Trophoblast cell (in vitro differentiated cells and primary cell): ENCODE data around the gene TIMP2.

ENCODE experiments used
- DNase-seq, 2 donors: peaks; one replicate each; pipeline ENCODE4 v3.0.0-alpha.2; 2016
- H2AFZ ChIP-seq: 2 replicates; pipeline ENCODE4 v1.6.1; 2013; ENCODE audit warnings: low read length, moderate library complexity, mild to moderate bottlenecking; ENCODE audit not compliant: insufficient read depth, poor library complexity
- H2AK5ac ChIP-seq: 2 replicates; pipeline ENCODE4 v1.6.1; 2013; ENCODE audit warnings: mild to moderate bottlenecking, low read length
- H2BK120ac ChIP-seq: 2 replicates; pipeline ENCODE4 v1.6.1; 2013; ENCODE audit warnings: low read length, mild to moderate bottlenecking, moderate library complexity; ENCODE audit not compliant: insufficient read depth, poor library complexity
- H2BK12ac ChIP-seq: 2 replicates; pipeline ENCODE4 v1.6.1; 2013; ENCODE audit warnings: mild to moderate bottlenecking, low read length, moderate library complexity
- H2BK5ac ChIP-seq: 2 replicates; pipeline ENCODE4 v1.6.1; 2013; ENCODE audit warnings: low read length, low read depth, moderate library complexity, mild to moderate bottlenecking; ENCODE audit not compliant: poor library complexity
- H3K14ac ChIP-seq: 2 replicates; pipeline ENCODE4 v1.6.1; 2013; ENCODE audit warnings: mild to moderate bottlenecking, low read length
- H3K18ac ChIP-seq: 2 replicates; pipeline ENCODE4 v1.6.1; 2013; ENCODE audit warnings: mild to moderate bottlenecking, low read length
- H3K23ac ChIP-seq: 2 replicates; pipeline ENCODE4 v1.6.1; 2013; ENCODE audit warnings: low read length
- H3K27ac ChIP-seq: 2 replicates; pipeline ENCODE4 v1.5.1; 2013; ENCODE audit warnings: low read depth, mild to moderate bottlenecking, inconsistent platforms, low read length, moderate library complexity
- H3K27me3 ChIP-seq: 2 replicates; pipeline ENCODE4 v1.6.1; 2013; ENCODE audit warnings: inconsistent platforms, mild to moderate bottlenecking, low read length, moderate library complexity; ENCODE audit not compliant: insufficient read depth
- H3K36me3 ChIP-seq, 2 experiments: 1 replicate in 1 of 2; 2 replicates in 1 of 2; pipeline ENCODE4 v1.6.1; 2013; ENCODE audit warnings: low read length in 2 of 2, mild to moderate bottlenecking in 2 of 2, moderate library complexity in 1 of 2; ENCODE audit not compliant: insufficient read depth in 2 of 2, control insufficient read depth in 1 of 2
- H3K4ac ChIP-seq: 2 replicates; pipeline ENCODE4 v1.6.1; 2013; ENCODE audit warnings: low read depth, mild to moderate bottlenecking, low read length, moderate library complexity
- H3K4me1 ChIP-seq, 2 experiments: 1 replicate in 1 of 2; 2 replicates in 1 of 2; pipeline ENCODE4 v1.6.1; 2013; ENCODE audit warnings: low read length in 2 of 2, mild to moderate bottlenecking in 2 of 2, moderate library complexity in 1 of 2; ENCODE audit not compliant: insufficient read depth in 2 of 2, control insufficient read depth in 1 of 2
- H3K4me2 ChIP-seq: 2 replicates; pipeline ENCODE4 v1.6.1; 2013; ENCODE audit warnings: inconsistent platforms, mild to moderate bottlenecking, low read length, moderate library complexity
- H3K4me3 ChIP-seq: 2 replicates; pipeline ENCODE4 v1.5.1; 2013; ENCODE audit warnings: mild to moderate bottlenecking, low read depth, low read length, inconsistent platforms
- H3K79me1 ChIP-seq: one replicate; pipeline ENCODE4 v1.6.1; 2013; ENCODE audit warnings: low read length
- H3K79me2 ChIP-seq: 2 replicates; pipeline ENCODE4 v1.6.1; 2013; ENCODE audit warnings: low read length, mild to moderate bottlenecking; ENCODE audit not compliant: control insufficient read depth, insufficient read depth, poor library complexity
- H3K9ac ChIP-seq: 2 replicates; pipeline ENCODE4 v1.6.1; 2013; ENCODE audit warnings: mild to moderate bottlenecking, low read length
- H3K9me3 ChIP-seq: 2 replicates; pipeline ENCODE4 v1.6.1; 2013; ENCODE audit warnings: low read depth, mild to moderate bottlenecking, control low read depth, inconsistent platforms, low read length; ENCODE audit not compliant: insufficient read depth
- H4K12ac ChIP-seq: 2 replicates; pipeline ENCODE4 v1.6.1; 2013; ENCODE audit warnings: low read depth, mild to moderate bottlenecking, low read length, moderate library complexity
- H4K8ac ChIP-seq: 2 replicates; pipeline ENCODE4 v1.6.1; 2013; ENCODE audit warnings: low read depth, mild to moderate bottlenecking, low read length, moderate library complexity
- H4K91ac ChIP-seq: one replicate; pipeline ENCODE4 v1.6.1; 2013; ENCODE audit warnings: low read depth, mild to moderate bottlenecking, low read length, moderate library complexity
- WGBS: extraction: QIAGEN DNeasy Blood & Tissue Kit; methylation state at CpG from one replicate; pipeline ENCODE4 v1.1.7; 2013; ENCODE audit warnings: missing lambda C conversion rate; ENCODE audit not compliant: insufficient read length, insufficient coverage; ENCODE audit errors: extremely low coverage; 5-methylcytosine and 5-hydroxymethylcytosine counted together

Gene TIMP2

DNA sequence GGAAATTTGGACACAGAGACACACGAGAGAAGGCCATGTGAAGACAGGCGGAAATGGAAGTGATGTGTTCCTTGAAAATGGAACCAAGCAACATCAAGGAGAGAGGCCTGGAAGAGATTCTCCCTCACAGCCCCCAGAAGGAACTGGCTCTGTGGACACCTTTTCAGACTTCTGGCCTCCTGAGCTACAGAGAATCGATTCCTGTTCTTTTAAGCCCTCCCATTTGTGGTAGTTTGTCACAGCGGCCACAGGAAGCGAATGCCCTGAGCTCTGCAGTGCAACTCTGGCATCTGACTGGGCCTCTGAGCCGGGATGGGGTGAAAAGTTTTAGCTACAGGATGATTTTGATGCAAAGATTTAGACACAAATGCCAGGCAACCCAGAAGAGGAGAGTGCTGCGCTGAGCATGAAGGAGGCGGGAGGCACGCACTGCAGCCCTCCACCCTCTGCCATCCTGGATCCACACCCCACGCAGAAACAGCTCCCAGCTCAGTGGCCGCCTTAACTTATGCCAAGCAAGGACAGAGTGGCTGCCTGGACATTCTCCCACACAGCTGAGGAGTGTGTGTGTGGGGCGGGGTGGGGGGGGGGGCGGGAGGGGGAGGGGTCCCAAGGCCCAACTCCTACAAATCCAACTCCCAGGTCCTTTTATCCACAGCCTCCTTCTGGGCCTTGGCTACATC, 2.2 kb downstream of the TIMP2 start:
- H3K79me2 ChIP-seq: peaks cover 10% of the 10 kb centered on the region
- no peak overlapping the region for H2AK5ac ChIP-seq
- H3K27ac ChIP-seq: no peak overlapping the region
- peaks cover 13 to 16% of the 10 kb centered on the region in 2 experiments for H3K4me1 ChIP-seq
- no peaks in the 10 kb centered on the region for H3K27me3 ChIP-seq
- no peak overlapping the region for H2BK5ac ChIP-seq
- H3K4me3 ChIP-seq: no peak overlapping the region
- no peak overlapping the region for H3K4ac ChIP-seq
- H4K91ac ChIP-seq: no peak overlapping the region
- no peak overlapping the region for H2BK120ac ChIP-seq
- no peak overlapping the region for H3K18ac ChIP-seq
- WGBS: no CpG with 5 or more reads among the region's 13 CpGs
- H4K12ac ChIP-seq: no peak overlapping the region
- peaks cover 3% of the 10 kb centered on the region for H3K9me3 ChIP-seq
- no peak overlapping the region for H3K14ac ChIP-seq
- H3K4me2 ChIP-seq: no peak overlapping the region
- H3K9ac ChIP-seq: no peak overlapping the region
- no peak for DNase-seq
- H4K8ac ChIP-seq: no peak overlapping the region
- peaks cover 9% of the 10 kb centered on the region for H3K79me1 ChIP-seq
- H3K23ac ChIP-seq: no peak overlapping the region
- no peak overlapping the region for H2BK12ac ChIP-seq
- peaks cover 0 to 5% of the 10 kb centered on the region in 2 experiments for H3K36me3 ChIP-seq
- H2AFZ ChIP-seq: no peak overlapping the region

GRCh38 chr17:78921437-78921971, 3.7 kb downstream of the TIMP2 start:
- Histone ChIP-seq H2AFZ (no peak overlapping the region), H2AK5ac (no peak overlapping the region)
- no CpG with 5 or more reads among the region's 8 CpGs for WGBS

DNA sequence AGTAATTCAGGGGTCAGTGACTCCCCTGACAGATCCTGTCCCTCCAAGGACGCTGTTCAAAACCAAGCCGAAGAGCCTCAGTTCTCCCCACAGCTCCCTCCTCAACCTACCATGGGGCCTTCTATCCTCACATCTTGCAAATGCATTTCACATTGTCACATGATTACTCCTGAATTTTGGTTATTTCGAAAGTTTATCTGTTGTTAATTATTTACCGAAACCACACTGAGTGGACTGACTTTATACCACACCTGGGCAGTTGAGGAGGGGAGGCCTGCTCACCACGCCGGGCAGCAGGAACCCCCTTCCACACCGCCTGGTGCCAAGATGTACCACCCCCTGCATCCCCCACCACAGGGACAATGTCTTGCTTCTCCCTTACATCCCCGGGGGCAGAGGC, 4.7 kb downstream of the TIMP2 start:
- Histone ChIP-seq H3K79me1 (peaks cover 8% of the 10 kb centered on the region), H4K12ac (no peak overlapping the region), H3K27ac (no peak overlapping the region), H3K79me2 (peaks cover 17% of the 10 kb centered on the region), H3K9me3 (peaks cover 3% of the 10 kb centered on the region), H3K18ac (no peak overlapping the region), H2AK5ac (no peak overlapping the region), H3K4me1 (peaks cover 23 to 24% of the 10 kb centered on the region in 2 experiments), H2AFZ (no peak overlapping the region), H3K36me3 (peaks cover 4 to 7% of the 10 kb centered on the region in 2 experiments), H2BK120ac (no peak overlapping the region), H4K8ac (no peak overlapping the region), H3K4me2 (no peak overlapping the region), H2BK5ac (no peak overlapping the region), H3K4me3 (no peak overlapping the region), H3K27me3 (no peaks in the 10 kb centered on the region), H3K23ac (no peak overlapping the region), H2BK12ac (no peak overlapping the region), H4K91ac (no peak overlapping the region), H3K14ac (no peak overlapping the region), H3K4ac (no peak overlapping the region), H3K9ac (no peak overlapping the region)
- DNase-seq: no peak
- WGBS: no CpG with 5 or more reads among the region's 8 CpGs

More at GRCh38 chr17:78921437-78921971, 3.7 kb downstream of the TIMP2 start:
- Histone ChIP-seq H3K9me3 (peaks cover 3% of the 10 kb centered on the region), H2BK120ac (no peak overlapping the region), H3K27me3 (no peaks in the 10 kb centered on the region), H3K79me2 (peaks cover 13% of the 10 kb centered on the region), H3K4me3 (no peak overlapping the region), H3K27ac (no peak overlapping the region), H4K12ac (no peak overlapping the region), H3K9ac (no peak overlapping the region), H4K8ac (no peak overlapping the region), H3K4ac (no peak overlapping the region), H3K4me1 (peaks cover 19 to 20% of the 10 kb centered on the region in 2 experiments), H3K18ac (no peak overlapping the region), H4K91ac (no peak overlapping the region), H3K79me1 (peaks cover 10% of the 10 kb centered on the region), H3K36me3 (peaks cover 0 to 5% of the 10 kb centered on the region in 2 experiments), H2BK5ac (no peak overlapping the region), H3K14ac (no peak overlapping the region), H2BK12ac (no peak overlapping the region), H3K4me2 (no peak overlapping the region), H3K23ac (no peak overlapping the region)
- no peak for DNase-seq

DNA sequence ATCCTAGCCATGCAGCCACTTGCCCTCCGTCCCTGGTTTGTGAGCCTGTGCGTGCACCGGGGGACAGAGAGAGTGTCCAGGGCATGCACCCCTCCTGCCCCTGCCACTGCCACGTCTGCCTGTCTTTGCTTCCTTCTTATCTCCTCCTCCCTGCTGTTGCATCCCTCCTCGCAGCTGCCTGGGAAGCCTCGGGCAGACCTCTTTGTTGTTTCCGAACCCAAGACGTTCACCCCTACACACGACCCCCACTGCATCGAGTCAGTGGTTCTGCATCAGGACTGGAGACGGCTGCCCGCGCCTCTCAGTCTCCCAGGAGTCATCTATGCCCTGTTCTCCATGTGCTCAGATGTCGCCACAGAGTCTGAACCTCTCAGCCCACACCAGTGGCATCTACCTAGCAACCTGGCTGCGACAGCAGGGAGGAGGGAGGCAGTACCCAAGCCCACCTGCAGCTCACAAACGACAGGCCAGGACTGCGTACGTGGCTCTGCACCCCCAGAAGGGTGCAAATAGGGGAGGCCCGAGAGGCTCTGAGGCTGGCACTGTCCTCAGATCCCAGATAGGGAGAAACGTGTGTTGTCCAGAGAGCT, 5.2 kb downstream of the TIMP2 start:
- Histone ChIP-seq H3K79me1 (peaks cover 7% of the 10 kb centered on the region), H2AFZ (no peak overlapping the region), H3K18ac (no peak overlapping the region), H3K36me3 (peaks cover 4 to 7% of the 10 kb centered on the region in 2 experiments), H4K12ac (no peak overlapping the region), H2AK5ac (no peak overlapping the region), H3K27ac (no peak overlapping the region), H3K9me3 (peaks cover 3% of the 10 kb centered on the region), H4K91ac (no peak overlapping the region), H3K4me1 (peaks cover 23 to 24% of the 10 kb centered on the region in 2 experiments), H3K27me3 (no peaks in the 10 kb centered on the region), H2BK120ac (no peak overlapping the region), H3K14ac (no peak overlapping the region), H2BK5ac (no peak overlapping the region), H2BK12ac (no peak overlapping the region), H3K9ac (no peak overlapping the region), H3K79me2 (peaks cover 17% of the 10 kb centered on the region), H3K23ac (no peak overlapping the region), H4K8ac (no peak overlapping the region), H3K4ac (no peak overlapping the region), H3K4me2 (no peak overlapping the region), H3K4me3 (no peak overlapping the region)
- no CpG with 5 or more reads among the region's 20 CpGs for WGBS
- DNase-seq: no peak
